Amniotic epithelial cell (primary cell): ENCODE data around the gene NOSIP.

Source experiments
- DNase-seq: peaks from one replicate; pipeline ENCODE4 v3.0.0-alpha.2; 2010; ENCODE audit warnings: low read depth

The NOSIP gene

DNA sequence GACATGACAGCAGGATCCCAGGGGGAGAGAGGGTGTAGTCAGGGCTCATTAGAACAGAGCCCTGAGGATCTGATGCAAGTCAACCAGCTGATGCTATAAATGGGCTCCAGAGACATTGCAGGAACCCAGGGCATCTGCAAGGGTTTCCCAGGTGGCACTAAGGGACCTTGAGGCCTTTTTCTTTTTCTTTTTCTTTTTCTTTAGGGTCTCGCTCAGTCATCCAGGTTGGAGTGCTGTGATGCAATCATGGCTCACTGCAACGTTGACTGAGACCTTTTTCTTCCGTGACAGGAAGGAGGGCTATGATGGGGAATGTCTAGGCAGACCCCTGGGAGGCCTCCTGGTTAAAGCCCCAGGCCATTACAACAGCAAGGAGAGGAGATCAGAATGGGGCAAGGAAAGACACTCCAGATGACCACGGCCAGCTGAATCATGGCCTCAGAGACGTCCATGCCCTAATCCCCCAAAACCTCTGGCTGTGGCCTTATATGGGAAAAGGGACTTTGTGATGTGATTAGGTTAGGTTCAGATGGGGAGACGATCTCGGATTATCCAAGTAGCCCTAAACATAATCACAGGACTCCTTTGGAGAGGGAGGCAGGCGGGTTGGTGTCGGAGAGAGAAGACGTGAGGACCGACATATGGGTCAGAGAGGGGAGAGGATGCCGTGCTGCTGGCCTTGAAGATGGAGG is 72.4 kb downstream of the NOSIP start:
- DNase-seq = no peak

DNA sequence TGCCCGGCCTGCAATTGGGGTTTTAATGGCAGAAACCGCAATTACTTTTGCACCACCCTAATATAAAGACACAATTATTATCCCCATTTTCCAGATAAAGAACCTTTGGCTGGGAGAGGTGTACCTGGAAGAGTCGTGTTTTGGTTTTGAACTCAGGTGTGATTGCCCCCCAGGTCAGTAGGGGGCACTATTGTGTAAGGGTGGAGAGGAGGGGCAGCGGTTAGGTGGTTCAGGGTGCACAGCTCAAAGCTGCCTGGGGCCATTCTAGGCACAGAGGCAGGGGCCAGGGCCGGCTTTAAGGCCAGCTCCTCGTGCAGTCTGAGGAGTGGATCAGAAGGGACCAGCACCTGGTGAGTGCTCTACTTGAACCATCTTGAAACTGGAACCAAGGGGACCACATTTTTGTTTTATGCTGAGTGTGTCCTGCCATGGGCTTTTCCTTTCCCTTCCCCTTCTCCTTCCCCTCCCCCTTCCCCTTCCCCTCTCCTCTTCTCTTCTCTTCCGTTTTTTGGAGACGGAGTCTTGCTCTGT is 73.7 kb downstream of the NOSIP start:
- DNase-seq = peak; percentile 48
